NB4 (cell line): ENCODE measurements around the gene RETREG3.
"Not testable (repeated sequence)": the region's sequence is repeated elsewhere in the genome, so short reads cannot be mapped to it uniquely, and the experiment has no call there.

Experiments
- CTCF ChIP-seq: IDR thresholded peaks from one replicate; pipeline ENCODE4 v1.5.1; 2012; ENCODE audit warnings: low read depth, low read length
- MAX ChIP-seq: IDR thresholded peaks from 2 replicates; pipeline ENCODE4 v1.6.1; 2011; ENCODE audit warnings: low read depth, low read length

DNA sequence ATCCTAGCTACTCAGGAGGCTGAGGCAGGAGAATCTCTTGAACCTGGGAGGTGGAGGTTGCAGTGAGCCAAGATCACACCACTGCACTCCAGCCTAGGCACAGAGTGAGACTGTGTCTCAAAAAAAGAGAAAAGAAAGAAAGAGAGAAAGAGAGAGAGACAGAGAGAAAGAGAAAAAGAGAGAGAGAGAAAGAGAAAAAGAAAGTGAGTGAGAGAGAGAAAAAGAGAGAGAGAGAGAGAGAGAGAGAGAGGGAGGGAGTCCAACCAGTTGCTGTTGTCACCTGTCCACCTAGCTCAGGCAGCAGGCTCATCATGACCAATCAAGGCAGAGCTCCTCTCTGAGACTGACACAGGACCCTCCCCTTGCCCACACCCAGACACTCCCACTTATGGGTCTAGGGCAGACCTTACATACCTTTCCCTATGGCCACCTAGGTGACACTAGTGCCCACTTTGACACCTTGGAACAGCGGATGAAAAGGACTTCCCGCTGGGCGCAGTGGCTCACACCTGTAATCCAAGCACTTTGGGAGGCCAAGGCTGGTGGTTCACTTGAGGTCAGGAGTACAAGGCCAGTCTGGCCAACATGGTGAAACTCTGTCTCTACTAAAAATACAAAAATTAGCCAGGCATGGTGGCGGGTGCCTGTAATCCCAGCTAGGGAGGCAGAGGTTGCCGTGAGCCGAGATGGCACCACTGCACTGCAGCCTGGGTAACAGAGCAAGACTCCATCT, 18.0 kb upstream of the RETREG3 start:
- TF ChIP-seq CTCF, MAX: not testable (repeated sequence)
